K562 (cell line): ENCODE measurements around the gene RNU2-1. TPM values are rescaled to one million over a fixed set of nuclear protein-coding genes. Genes with fewer than 3 reads are reported as not detected.

Source experiments
- CHCHD3 ChIP-seq: fragments of 250-450 bp; sonication (Bioruptor Pico); IDR thresholded peaks from 2 replicates; pipeline ENCODE4 v2.1.2; 2022; ENCODE audit warnings: mild to moderate bottlenecking
- CTCFL ChIP-seq: IDR thresholded peaks from 2 replicates; pipeline ENCODE4 v1.6.1; 2011; ENCODE audit warnings: borderline replicate concordance, low read depth, mild to moderate bottlenecking, moderate library complexity, low read length; ENCODE audit not compliant: insufficient read depth, poor library complexity, severe bottlenecking
- E2F8 ChIP-seq: fragments of 450-650 bp; IDR thresholded peaks from 2 replicates; pipeline ENCODE4 v1.7.1; 2018; ENCODE audit warnings: mild to moderate bottlenecking, low read depth; ENCODE audit not compliant: partially characterized antibody
- FOS ChIP-seq: IDR thresholded peaks from 3 replicates; pipeline ENCODE4 v1.6.1; 2011; ENCODE audit not compliant: insufficient read length; ENCODE audit errors: extremely low read depth
- JUN ChIP-seq, 2 experiments: sonication (generic) in 1 of 2; formaldehyde crosslinking in 1 of 2; IDR thresholded peaks; 2 replicates each; pipeline versions ENCODE4 v1.6.1 to v1.8.0; 2012 to 2022; ENCODE audit warnings: borderline replicate concordance in 2 of 2, mild to moderate bottlenecking in 2 of 2, improper control_type of control experiment in 1 of 2, low read depth in 1 of 2, low read length in 1 of 2, missing genetic modification reagents in 1 of 2
- KLF6 ChIP-seq: fragments of 250-450 bp; sonication (Bioruptor Pico); IDR thresholded peaks from 2 replicates; pipeline ENCODE4 v1.4.0; 2020; ENCODE audit warnings: mild to moderate bottlenecking, moderate library complexity, borderline replicate concordance
- ZC3H11A ChIP-seq: IDR thresholded peaks from 2 replicates; pipeline ENCODE4 v1.6.1; 2012; ENCODE audit warnings: low read depth, low read length, improper control_type of control experiment
- ZNF263 ChIP-seq: sonication (generic); formaldehyde crosslinking; IDR thresholded peaks from 2 replicates; pipeline ENCODE4 v1.8.0; 2022; ENCODE audit warnings: mild to moderate bottlenecking, missing genetic modification reagents, borderline replicate concordance
- polyA plus RNA-seq, 8 experiments: library from polyadenylated mRNA; depleted of rRNA in 4 of 8; stranded (reverse) in 5 of 8; unstranded in 3 of 8; fragments of >200 nt; fragmentation: Nextera tagmentation in 2 of 8; fragmentation: Illumina TruSeq in 1 of 8; extraction: Ambion mirVana in 2 of 8; extraction: Trizol in 1 of 8; gene quantifications; 2 replicates each; pipeline versions ENCODE4 v1.2.1 to v1.2.3, GENCODE V29; 2011 to 2014; ENCODE audit warnings: inconsistent platforms in 1 of 8, missing spikeins in 1 of 8
- total RNA-seq, 7 experiments: library from RNA; depleted of rRNA in 6 of 7; stranded (reverse); fragments of >200 nt in 6 of 7; fragmentation: Illumina TruSeq in 2 of 7; extraction: Trizol in 2 of 7; gene quantifications; 2 replicates each; pipeline versions ENCODE4 v1.2.1 to v1.2.3, GENCODE V29; 2011 to 2021; ENCODE audit warnings: low replicate concordance in 1 of 7

The RNU2-1 gene
- total and polyA plus RNA-seq, 9 of the 15 experiments (the other 6 are each of a cell fraction or from before 2014, with no cell fraction given) = 9,527 TPM; not detected in 8

- peak; percentile 44 for TF ChIP-seq CTCFL
- no peak for TF ChIP-seq ZC3H11A
- no peak for TF ChIP-seq FOS
- TF ChIP-seq JUN (IDR thresholded peaks at IDR 0.05; ENCODE audit: borderline replicate concordance, low read depth, low read length) = no peak
- TF ChIP-seq JUN (CRISPR knock-in tag; IDR thresholded peaks at IDR 0.05; ENCODE audit: borderline replicate concordance) = no peak
- TF ChIP-seq KLF6 (CRISPR knock-in tag) = no peak
- TF ChIP-seq E2F8 = no peak
- no peak for TF ChIP-seq CHCHD3 (CRISPR knock-in tag)
- 0 out of 2 replicates have a peak, but pooled peaks have one; percentile 30 for TF ChIP-seq ZNF263 (CRISPR knock-in tag)
These were observed 33.6 kb downstream of the RNU2-1 start (continued) for GRCh38 chr17:43200127-43200526.
